K562 (cell line): ENCODE results near the gene ARHGEF10L. TPM values are rescaled to one million over a fixed set of nuclear protein-coding genes. Genes with fewer than 3 reads are reported as not detected.

Experiments used
- ATAC-seq: fragments of 200-7000 bp; cut with Tn5 transposase; 3 replicates; pipeline ENCODE4 v1.9.1; 2020; ENCODE audit warnings: moderate library complexity
- BruUV-seq: library from RNA; stranded (reverse); fragments of 400-500 nt; replicated peaks from 2 replicates; lab custom pipeline; 2021; lab: Mats Ljungman, UMichigan
- CTCF ChIA-PET: fragments of 300-600 bp; formaldehyde crosslinking; extraction: SDS; loops from one replicate; lab custom pipeline; 2021; ENCODE audit warnings: low intra/inter-chr PET ratio; lab: Yijun Ruan, JAX
- POLR2A ChIA-PET: fragments of 300-600, 350-650 bp; sonication (Branson Sonifier 250); formaldehyde crosslinking; extraction: SDS; loops from one replicate; lab custom pipeline; 2021; ENCODE audit warnings: antibody characterized with exemption, inconsistent platforms; lab: Yijun Ruan, JAX
- DNase-seq, 4 experiments: peaks; one replicate each; pipeline versions ENCODE4 v3.0.0 to v3.0.0-alpha.2; 2011 to 2018; ENCODE audit warnings: low spot score in 3 of 4, mixed read lengths in 3 of 4; ENCODE audit errors: extremely low read depth in 1 of 4
- FAIRE-seq: peaks from 2 replicates; lab custom pipeline; 2011; peaks lifted over from hg19 to GRCh38; lab: Jason Lieb, UNC
- H2AFZ ChIP-seq: 2 replicates; pipeline ENCODE4 v1.6.0; 2011; ENCODE audit warnings: low read depth, low read length, control low read depth, inconsistent platforms
- H3K27ac ChIP-seq: fragments of 200-600 bp; 3 replicates; pipeline ENCODE4 v1.8.0; 2011; ENCODE audit warnings: low read depth, mild to moderate bottlenecking, control low read depth, inconsistent platforms, low read length, moderate library complexity, mixed read lengths; ENCODE audit errors: extremely low read depth
- H3K27me3 ChIP-seq, 2 experiments: fragments of 300-600 bp in 1 of 2; 2 replicates in 1 of 2; 3 replicates in 1 of 2; pipeline versions ENCODE4 v1.6.0 to v1.8.0; 2011; ENCODE audit warnings: inconsistent platforms in 2 of 2, low read length in 2 of 2, mild to moderate bottlenecking in 1 of 2, mixed read lengths in 1 of 2, moderate library complexity in 1 of 2; ENCODE audit not compliant: control insufficient read depth in 2 of 2, insufficient read depth in 2 of 2
- H3K36me3 ChIP-seq: fragments of 300-600 bp; 3 replicates; pipeline ENCODE4 v1.8.0; 2011; ENCODE audit warnings: mild to moderate bottlenecking, low read length, inconsistent platforms; ENCODE audit not compliant: control insufficient read depth, insufficient read depth
- H3K4me1 ChIP-seq, 2 experiments: fragments of 200-600 bp in 1 of 2; replicated peaks in 1 of 2; 2 replicates in 1 of 2; 3 replicates in 1 of 2; pipeline versions ENCODE4 v1.5.1 to v1.8.0; 2011; ENCODE audit warnings: inconsistent platforms in 2 of 2, low read length in 2 of 2, mild to moderate bottlenecking in 1 of 2, mixed read lengths in 1 of 2, moderate library complexity in 1 of 2; ENCODE audit not compliant: control insufficient read depth in 2 of 2, insufficient read depth in 2 of 2
- H3K4me2 ChIP-seq: 2 replicates; pipeline ENCODE4 v1.6.1; 2011; ENCODE audit warnings: low read length, control low read depth, inconsistent platforms, mixed read lengths; ENCODE audit not compliant: insufficient read depth
- H3K4me3 ChIP-seq: fragments of 200-600 bp; sonication (generic), shearing (Covaris generic); 2 replicates; pipeline ENCODE4 v1.5.1; 2016; ENCODE audit warnings: control low read depth, inconsistent platforms
- H3K79me2 ChIP-seq: fragments of 200-600 bp; 3 replicates; pipeline ENCODE4 v1.8.0; 2011; ENCODE audit warnings: low read length, inconsistent platforms; ENCODE audit not compliant: control insufficient read depth, insufficient read depth
- H3K9ac ChIP-seq, 2 experiments: 2 replicates each; pipeline versions ENCODE4 v1.6.0 to v1.6.1; 2011; ENCODE audit warnings: low read depth in 2 of 2, low read length in 2 of 2, control low read depth in 1 of 2, inconsistent platforms in 1 of 2, mild to moderate bottlenecking in 1 of 2, mixed read lengths in 1 of 2; ENCODE audit not compliant: insufficient read depth in 1 of 2
- H3K9me1 ChIP-seq: one replicate; pipeline ENCODE4 v1.6.0; 2011; ENCODE audit warnings: inconsistent platforms, mild to moderate bottlenecking, low read length, moderate library complexity; ENCODE audit not compliant: control insufficient read depth, insufficient read depth
- H3K9me3 ChIP-seq: replicated peaks from 2 replicates; pipeline ENCODE4 v1.5.1; 2011; ENCODE audit warnings: low read depth, low read length, inconsistent platforms; ENCODE audit not compliant: control insufficient read depth, insufficient read depth
- H4K20me1 ChIP-seq: replicated peaks from 2 replicates; pipeline ENCODE4 v1.6.1; 2011; ENCODE audit warnings: low read length, inconsistent platforms, mixed read lengths; ENCODE audit not compliant: control insufficient read depth, insufficient read depth
- ELF1 ChIP-seq: fragments of 200-800 bp; sonication (Bioruptor generic); IDR thresholded peaks from 2 replicates; pipeline ENCODE4 v1.6.1; 2016; ENCODE audit warnings: missing genetic modification characterization, missing compliant biosample characterization
- ELF4 ChIP-seq: fragments of 450-650 bp; formaldehyde crosslinking; IDR thresholded peaks from 2 replicates; pipeline ENCODE4 v1.4.0; 2022; ENCODE audit warnings: missing genetic modification characterization
- EWSR1 ChIP-seq: fragments of 450-650 bp; IDR thresholded peaks from 2 replicates; pipeline ENCODE4 v1.6.1; 2018; ENCODE audit warnings: borderline replicate concordance, mild to moderate bottlenecking, low read depth, moderate library complexity; ENCODE audit not compliant: partially characterized antibody
- MCM5 ChIP-seq: fragments of 450-650 bp; IDR thresholded peaks from 2 replicates; pipeline ENCODE4 v1.6.1; 2016; ENCODE audit warnings: low read depth
- NFIC ChIP-seq: fragments of 450-650 bp; IDR thresholded peaks from 2 replicates; pipeline ENCODE4 v1.6.1; 2017; ENCODE audit warnings: mild to moderate bottlenecking, inconsistent platforms
- NR2C1 ChIP-seq, 2 experiments: fragments of 450-650 bp; IDR thresholded peaks; 2 replicates each; pipeline ENCODE4 v1.6.1; 2017; ENCODE audit warnings: mild to moderate bottlenecking in 2 of 2, antibody characterized with exemption in 1 of 2, inconsistent platforms in 1 of 2, missing compliant biosample characterization in 1 of 2, missing genetic modification characterization in 1 of 2
- PPARD ChIP-seq: fragments of 250-450 bp; sonication (Bioruptor Pico); IDR thresholded peaks from 2 replicates; pipeline ENCODE4 v1.8.0; 2022; ENCODE audit warnings: inconsistent platforms, mild to moderate bottlenecking, moderate library complexity
- SIRT6 ChIP-seq: IDR thresholded peaks from one replicate; pipeline ENCODE4 v1.6.1; 2012; ENCODE audit warnings: low read depth, mild to moderate bottlenecking, control low read depth, inconsistent platforms, low read length, moderate library complexity
- TCF7 ChIP-seq: sonication (generic); IDR thresholded peaks from 2 replicates; pipeline ENCODE4 v1.6.1; 2016; ENCODE audit warnings: antibody characterized with exemption, borderline replicate concordance
- THAP7 ChIP-seq: fragments of 250-450 bp; sonication (Bioruptor Pico); IDR thresholded peaks from 2 replicates; pipeline ENCODE4 v1.5.0; 2021
- ZFPM2 ChIP-seq: fragments of 250-450 bp; sonication (Bioruptor Pico); IDR thresholded peaks from 2 replicates; pipeline ENCODE4 v1.5.1; 2022; ENCODE audit warnings: mild to moderate bottlenecking
- ZNF217 ChIP-seq: sonication (generic); formaldehyde crosslinking; IDR thresholded peaks from 2 replicates; pipeline ENCODE4 v1.8.0; 2022; ENCODE audit warnings: mild to moderate bottlenecking, missing genetic modification reagents
- ZNF717 ChIP-seq: fragments of 250-450 bp; sonication (Bioruptor Pico); IDR thresholded peaks from 2 replicates; pipeline ENCODE4 v1.5.0; 2021
- WGBS: fragments of 100-300 bp; shearing (Covaris generic); methylation state at CpG from one replicate; pipeline ENCODE4 v1.1.6; 2016; ENCODE audit warnings: low coverage, mixed read lengths; ENCODE audit not compliant: insufficient coverage; ENCODE audit errors: missing lambda C conversion rate; 5-methylcytosine and 5-hydroxymethylcytosine counted together
- in situ Hi-C: fragments of 300-500 bp; cut with MboI; formaldehyde crosslinking; loops from 4 replicates; pipeline ENCODE4 v1.15.0; 2018; ENCODE audit warnings: inconsistent platforms, mixed read lengths
- intact Hi-C: fragments of 100-400 bp; cut with micrococcal nuclease; formaldehyde crosslinking; loops from 2 replicates; pipeline ENCODE4 v1.14.2; 2022
- polyA plus RNA-seq, 8 experiments: library from polyadenylated mRNA; depleted of rRNA in 4 of 8; stranded (reverse) in 5 of 8; unstranded in 3 of 8; fragments of >200 nt; fragmentation: Nextera tagmentation in 2 of 8; fragmentation: Illumina TruSeq in 1 of 8; extraction: Ambion mirVana in 2 of 8; extraction: Trizol in 1 of 8; gene quantifications; 2 replicates each; pipeline versions ENCODE4 v1.2.1 to v1.2.3, GENCODE V29; 2011 to 2014; ENCODE audit warnings: inconsistent platforms in 1 of 8, missing spikeins in 1 of 8
- total RNA-seq, 7 experiments: library from RNA; depleted of rRNA in 6 of 7; stranded (reverse); fragments of >200 nt in 6 of 7; fragmentation: Illumina TruSeq in 2 of 7; extraction: Trizol in 2 of 7; gene quantifications; 2 replicates each; pipeline versions ENCODE4 v1.2.1 to v1.2.3, GENCODE V29; 2011 to 2021; ENCODE audit warnings: low replicate concordance in 1 of 7

The ARHGEF10L gene
- total and polyA plus RNA-seq, 9 of the 15 experiments (the other 6 are each of a cell fraction or from before 2014, with no cell fraction given), result 0.09 to 0.13 TPM; not detected in 7

GRCh38 chr1:17618558-17619247 lies 79.2 kb downstream of the ARHGEF10L start (continued):
- TF ChIP-seq THAP7 (CRISPR knock-in tag) (no peak), MCM5 (no peak)
- TF ChIP-seq, all 486 proteins: peak for 0

- H3K9ac ChIP-seq, result no peak overlapping the region
- H3K79me2 ChIP-seq, result no peaks in the 10 kb centered on the region
- in situ Hi-C loops (no loop called here), intact Hi-C loops (no loop called here)
- no peaks in the 10 kb centered on the region for H3K9me1 ChIP-seq
- H3K4me1 ChIP-seq, result peaks cover 0 to 3% of the 10 kb centered on the region in 2 experiments; a peak in 2 of 5 replicates
- peaks cover 22 to 82% of the 10 kb centered on the region in 2 experiments; a peak in 4 of 5 replicates for H3K27me3 ChIP-seq
- H3K27ac ChIP-seq, result no peak overlapping the region
- 0% methylated on average over 5 of the region's 5 CpGs for WGBS
- H3K4me2 ChIP-seq, result no peak overlapping the region
- POLR2A ChIA-PET, result interaction anchor here (1.0 kb wide), 1 partner anchor 24 kb away, joined by 4 read pairs; no protein-coding TSS in a partner anchor
- H3K9me3 ChIP-seq, result no peaks in the 10 kb centered on the region
- CTCF ChIA-PET, result no interaction called here
- no peak for ATAC-seq
- no peak for DNase-seq
- BruUV-seq, result no TSS peak
- TF ChIP-seq ELF1 (tag), result no peak
- TF ChIP-seq ZFPM2, result no peak
- no peak for TF ChIP-seq EWSR1
- no peak for TF ChIP-seq NFIC
- no peak for TF ChIP-seq PPARD (CRISPR knock-in tag)
- TF ChIP-seq ELF4 (CRISPR knock-in tag), result no peak
- TF ChIP-seq ZNF717 (CRISPR knock-in tag), result no peak
- no peak for TF ChIP-seq SIRT6
- no peak for TF ChIP-seq TCF7
- TF ChIP-seq NR2C1 (IDR thresholded peaks at IDR 0.05), result no peak
- no peak for TF ChIP-seq NR2C1 (tag; IDR thresholded peaks at IDR 0.05)
- TF ChIP-seq ZNF217 (CRISPR knock-in tag), result no peak
- H3K36me3 ChIP-seq, result no peaks in the 10 kb centered on the region
- no peak overlapping the region for H3K4me3 ChIP-seq
- no peak overlapping the region for H2AFZ ChIP-seq
- peaks cover 33% of the 10 kb centered on the region for H4K20me1 ChIP-seq
- FAIRE-seq, result no peak
Observed at GRCh38 chr1:17620448-17620847, 81.0 kb downstream of the ARHGEF10L start.
